T-helper 2 cell treated with Interferon-gamma antibody and Interleukin-4, amounts not matched to agents 100 ng/mL and 5 ng/mL, for 36 hours (primary cell): ENCODE data around the gene CALHM4. TPM values are rescaled to one million over a fixed set of nuclear protein-coding genes. Genes with fewer than 3 reads are reported as not detected.
"Not testable (repeated sequence)": the region's sequence is repeated elsewhere in the genome, so short reads cannot be mapped to it uniquely, and the experiment has no call there.

ENCODE experiments used
- intact Hi-C: fragments of 100-400 bp; cut with micrococcal nuclease; formaldehyde crosslinking; loops from one replicate; pipeline ENCODE4 v1.15.1; 2023
- total RNA-seq: library from RNA; stranded (reverse); gene quantifications from 2 replicates; pipeline ENCODE4 v1.2.3, GENCODE V29; 2022

CALHM4 gene
- total RNA-seq, 1 donor from 2014 or later = not detected

- intact Hi-C loops = no loop called here
Observed at GRCh38 chr6:116572162-116572561, 18.6 kb downstream of the CALHM4 start.

GRCh38 chr6:116575227-116575626 is 21.7 kb downstream of the CALHM4 start:
- intact Hi-C loops = no loop called here

GRCh38 chr6:116577486-116577885 is 23.9 kb downstream of the CALHM4 start:
- intact Hi-C loops = no loop called here

GRCh38 chr6:116578335-116578734 is 24.8 kb downstream of the CALHM4 start:
- intact Hi-C loops = no loop called here

GRCh38 chr6:116579143-116579542 is 25.6 kb downstream of the CALHM4 start:
- intact Hi-C loops = no loop called here

- intact Hi-C loops = no loop called here
Observed at GRCh38 chr6:116580198-116580597, 26.6 kb downstream of the CALHM4 start.

- intact Hi-C loops = no loop called here
Observed at GRCh38 chr6:116586276-116586675, 32.7 kb downstream of the CALHM4 start.

GRCh38 chr6:116586738-116587137 is 33.2 kb downstream of the CALHM4 start:
- intact Hi-C loops = no loop called here

- intact Hi-C loops = no loop called here
Observed at GRCh38 chr6:116595247-116595646, 41.7 kb downstream of the CALHM4 start.

GRCh38 chr6:116596815-116597214 is 43.3 kb downstream of the CALHM4 start:
- intact Hi-C loops = no loop called here

- intact Hi-C loops = not testable (repeated sequence)
Observed at GRCh38 chr6:116603916-116604315, 50.4 kb downstream of the CALHM4 start.

- intact Hi-C loops = not testable (repeated sequence)
Observed at GRCh38 chr6:116604868-116605267, 51.3 kb downstream of the CALHM4 start.

- intact Hi-C loops = no loop called here
Observed at GRCh38 chr6:116605935-116606334, 52.4 kb downstream of the CALHM4 start.

Other genes starting within 250 kb of the CALHM4 start
- gene DSE, start 182.8 kb upstream of the CALHM4 start, total RNA-seq = 2.9 and 3.0 TPM in 2 replicates
- 17.1 and 20.7 TPM in 2 replicates for gene CALHM6, start 92.4 kb upstream of the CALHM4 start, total RNA-seq
- gene CALHM5, start 42.1 kb upstream of the CALHM4 start, total RNA-seq = not detected in 2 replicates
- gene TRAPPC3L, start 8.1 kb upstream of the CALHM4 start, total RNA-seq = not detected in 2 replicates
- gene RWDD1, start 17.8 kb downstream of the CALHM4 start, total RNA-seq = 38.4 and 40.5 TPM in 2 replicates
- 0.27 and 0.32 TPM in 2 replicates for gene RSPH4A, start 62.7 kb downstream of the CALHM4 start, total RNA-seq
- 16.5 and 16.7 TPM in 2 replicates for gene ZUP1, start 115.0 kb downstream of the CALHM4 start, total RNA-seq
- 8.4 and 10.0 TPM in 2 replicates for gene KPNA5, start 127.5 kb downstream of the CALHM4 start, total RNA-seq
- not detected in 2 replicates for gene FAM162B, start 212.0 kb downstream of the CALHM4 start, total RNA-seq